Measurements from ENCODE around the gene MFRP. TPM values are rescaled to one million over a fixed set of nuclear protein-coding genes. Genes with fewer than 3 reads are reported as not detected.
A peak's percentile ranks its signal among the peaks of the same experiment; 100 is the strongest.

Gene MFRP
- total RNA-seq, 2 experiments from 2014 or later: not detected

- peaks cover 44 to 58% of the 10 kb centered on the region in 2 experiments for H3K27me3 ChIP-seq (ENCODE audit: control insufficient read depth in 1 of 2, insufficient read depth in 2 of 2, low read length in 2 of 2)
- DNase-seq: no peak
- TF ChIP-seq, protein P1, sequence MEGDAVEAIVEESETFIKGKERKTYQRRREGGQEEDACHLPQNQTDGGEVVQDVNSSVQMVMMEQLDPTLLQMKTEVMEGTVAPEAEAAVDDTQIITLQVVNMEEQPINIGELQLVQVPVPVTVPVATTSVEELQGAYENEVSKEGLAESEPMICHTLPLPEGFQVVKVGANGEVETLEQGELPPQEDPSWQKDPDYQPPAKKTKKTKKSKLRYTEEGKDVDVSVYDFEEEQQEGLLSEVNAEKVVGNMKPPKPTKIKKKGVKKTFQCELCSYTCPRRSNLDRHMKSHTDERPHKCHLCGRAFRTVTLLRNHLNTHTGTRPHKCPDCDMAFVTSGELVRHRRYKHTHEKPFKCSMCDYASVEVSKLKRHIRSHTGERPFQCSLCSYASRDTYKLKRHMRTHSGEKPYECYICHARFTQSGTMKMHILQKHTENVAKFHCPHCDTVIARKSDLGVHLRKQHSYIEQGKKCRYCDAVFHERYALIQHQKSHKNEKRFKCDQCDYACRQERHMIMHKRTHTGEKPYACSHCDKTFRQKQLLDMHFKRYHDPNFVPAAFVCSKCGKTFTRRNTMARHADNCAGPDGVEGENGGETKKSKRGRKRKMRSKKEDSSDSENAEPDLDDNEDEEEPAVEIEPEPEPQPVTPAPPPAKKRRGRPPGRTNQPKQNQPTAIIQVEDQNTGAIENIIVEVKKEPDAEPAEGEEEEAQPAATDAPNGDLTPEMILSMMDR (IDR thresholded peaks at IDR 0.05): no peak
- peaks cover 22% of the 10 kb centered on the region for H3K4me1 ChIP-seq (ENCODE audit: insufficient read depth, low read length)
- ChIA-PET POLR2A (no interaction called here), CTCF (interaction anchor here (3.6 kb wide), 1 partner anchor 11 kb away, joined by 20 read pairs; no protein-coding TSS in a partner anchor)
- Mint-ChIP-seq H3K27me3 (peaks cover 81% of the 10 kb centered on the region), H3K36me3 (ENCODE audit: low read depth) (no peaks in the 10 kb centered on the region), H3K27ac (no peak overlapping the region), H3K4me3 (no peak overlapping the region), H3K9me3 (no peaks in the 10 kb centered on the region), H3K4me1 (ENCODE audit: low read depth) (peaks cover 8% of the 10 kb centered on the region)
- H3K36me3 ChIP-seq (ENCODE audit: insufficient read depth, low read length): no peaks in the 10 kb centered on the region
- intact Hi-C loops (cut with DNase I, micrococcal nuclease): no loop called here
- H3K9me3 ChIP-seq (ENCODE audit: control insufficient read depth in 1 of 2, insufficient read depth in 1 of 2, low read length in 2 of 2): no peaks in the 10 kb centered on the region
- ATAC-seq (ENCODE audit: poor library complexity): no peak
- H3K27ac ChIP-seq (ENCODE audit: low read depth in 1 of 2, low read length in 2 of 2): no peak overlapping the region
- H3K4me3 ChIP-seq (ENCODE audit: low read length): no peak overlapping the region
These were observed 21.2 kb upstream of the MFRP start for GRCh38 chr11:119367661-119368120.

- Histone ChIP-seq H3K4me1 (ENCODE audit: insufficient read depth, low read length) (peaks cover 22% of the 10 kb centered on the region), H3K36me3 (ENCODE audit: insufficient read depth, low read length) (no peaks in the 10 kb centered on the region), H3K27me3 (ENCODE audit: control insufficient read depth in 1 of 2, insufficient read depth in 2 of 2, low read length in 2 of 2) (peaks cover 42 to 62% of the 10 kb centered on the region in 2 experiments), H3K4me3 (ENCODE audit: low read length) (no peak overlapping the region), H3K9me3 (ENCODE audit: control insufficient read depth in 1 of 2, insufficient read depth in 1 of 2, low read length in 2 of 2) (no peaks in the 10 kb centered on the region), H3K27ac (ENCODE audit: low read depth in 1 of 2, low read length in 2 of 2) (no peak overlapping the region)
- H3K4me3 Mint-ChIP-seq: no peak overlapping the region
- POLR2A ChIA-PET: no interaction called here
- no peak overlapping the region for H3K27ac Mint-ChIP-seq
- intact Hi-C loops (cut with DNase I, micrococcal nuclease): no loop called here
- DNase-seq (no peak), ATAC-seq (ENCODE audit: poor library complexity) (no peak)
- H3K36me3 Mint-ChIP-seq (ENCODE audit: low read depth): no peaks in the 10 kb centered on the region
- TF ChIP-seq, protein P1 (IDR thresholded peaks at IDR 0.05): no peak
- H3K9me3 Mint-ChIP-seq: no peaks in the 10 kb centered on the region
- peaks cover 86% of the 10 kb centered on the region for H3K27me3 Mint-ChIP-seq
- CTCF ChIA-PET: interaction anchor here (3.6 kb wide), 1 partner anchor 11 kb away, joined by 20 read pairs; no protein-coding TSS in a partner anchor
- H3K4me1 Mint-ChIP-seq (ENCODE audit: low read depth): peaks cover 14% of the 10 kb centered on the region
These were observed 20.4 kb upstream of the MFRP start for GRCh38 chr11:119366690-119367620.

DNA sequence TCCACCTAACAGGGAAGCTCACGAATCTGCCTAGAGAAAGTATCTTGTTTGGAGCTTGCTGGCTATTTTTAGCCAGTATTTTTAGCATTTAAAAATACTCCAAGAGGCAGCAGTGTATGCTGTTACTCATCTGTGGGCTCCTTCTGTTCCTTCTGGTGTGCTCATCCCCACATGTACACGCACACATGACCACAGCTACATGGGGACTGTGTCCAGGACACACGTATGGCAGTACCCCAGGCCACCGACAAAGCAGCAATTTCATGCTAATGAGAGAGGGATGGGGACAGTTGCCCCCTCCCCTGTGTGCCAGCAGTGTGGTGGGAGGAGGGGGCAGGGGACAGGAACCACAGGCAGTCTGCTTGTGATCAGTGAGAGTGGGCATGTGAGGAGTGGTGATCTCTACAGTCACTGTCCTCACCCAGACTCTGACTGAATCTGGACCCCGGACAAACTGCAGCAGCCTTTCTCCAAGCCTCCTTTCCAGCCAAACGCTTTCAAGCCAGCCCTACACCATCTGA is 18.6 kb upstream of the MFRP start:
- CTCF ChIA-PET: interaction anchor here (1.0 to 1.7 kb wide), 3 partner anchors 9 to 27 kb away, joined by 3 to 9 read pairs (median 6); no protein-coding TSS in a partner anchor
- Histone ChIP-seq H3K4me1 (ENCODE audit: insufficient read depth, low read length) (peaks cover 18% of the 10 kb centered on the region), H3K27me3 (ENCODE audit: control insufficient read depth in 1 of 2, insufficient read depth in 2 of 2, low read length in 2 of 2) (peaks cover 42 to 68% of the 10 kb centered on the region in 2 experiments), H3K9me3 (ENCODE audit: control insufficient read depth in 1 of 2, insufficient read depth in 1 of 2, low read length in 2 of 2) (no peaks in the 10 kb centered on the region), H3K36me3 (ENCODE audit: insufficient read depth, low read length) (no peaks in the 10 kb centered on the region), H3K27ac (ENCODE audit: low read depth in 1 of 2, low read length in 2 of 2) (no peak overlapping the region), H3K4me3 (ENCODE audit: low read length) (no peak overlapping the region)
- Mint-ChIP-seq H3K27ac (no peak overlapping the region), H3K36me3 (ENCODE audit: low read depth) (no peaks in the 10 kb centered on the region), H3K4me3 (peak overlapping the region; percentile 87), H3K9me3 (no peaks in the 10 kb centered on the region), H3K4me1 (ENCODE audit: low read depth) (peaks cover 14% of the 10 kb centered on the region), H3K27me3 (peaks cover 75% of the 10 kb centered on the region)
- no peak for DNase-seq
- intact Hi-C loops (cut with DNase I, micrococcal nuclease): no loop called here
- POLR2A ChIA-PET: no interaction called here
- TF ChIP-seq, protein P1 (IDR thresholded peaks at IDR 0.05): no peak
- no peak for ATAC-seq (ENCODE audit: poor library complexity)
